HG03469 (cell line): ENCODE measurements around the gene MOB3B.
"Not testable (repeated sequence)": the region's sequence is repeated elsewhere in the genome, so short reads cannot be mapped to it uniquely, and the experiment has no call there.

Experiments used
- ATAC-seq: cut with Tn5 transposase; IDR thresholded peaks from one replicate; pipeline ENCODE4 v1.9.1; 2021; ENCODE audit warnings: mild to moderate bottlenecking, moderate library complexity, moderate number of reproducible peaks; ENCODE audit not compliant: unreplicated experiment

MOB3B gene

DNA sequence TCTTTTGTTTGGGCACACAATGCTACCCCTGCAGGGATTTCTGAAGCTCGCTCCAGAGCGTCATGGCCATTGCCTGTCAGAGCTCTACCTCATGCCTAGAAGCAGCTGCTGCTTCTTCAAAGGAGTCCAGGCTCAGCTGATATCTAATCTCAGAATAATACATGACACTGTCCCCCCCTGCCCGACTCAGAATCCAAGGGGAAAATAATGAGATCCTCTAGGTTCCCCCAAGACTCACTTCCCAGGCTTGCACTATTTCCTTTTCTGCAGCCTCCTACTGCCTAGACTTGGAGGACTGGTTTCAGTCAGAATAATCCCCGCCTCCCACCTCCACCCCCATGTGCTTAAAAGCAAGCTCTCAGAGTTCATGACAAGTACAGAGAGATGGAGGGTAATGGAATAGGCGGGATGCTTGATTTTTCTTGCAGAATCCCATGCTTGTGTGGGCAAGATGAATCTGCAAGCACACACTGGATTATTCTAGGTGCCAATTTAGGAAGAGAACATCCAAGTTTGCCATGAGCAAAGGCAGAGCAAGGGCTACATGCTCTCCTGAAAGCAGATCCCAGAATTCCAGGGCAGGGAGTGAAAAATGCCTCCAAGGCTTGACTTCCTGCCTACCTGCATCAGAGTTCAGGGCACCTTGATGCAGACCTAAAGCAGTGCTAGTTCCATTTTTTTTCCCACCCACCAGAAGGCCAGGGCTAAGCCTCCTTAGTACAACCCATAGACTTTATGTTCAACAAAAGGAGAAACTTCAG is 102.9 kb downstream of the MOB3B start:
- no peak for ATAC-seq

DNA sequence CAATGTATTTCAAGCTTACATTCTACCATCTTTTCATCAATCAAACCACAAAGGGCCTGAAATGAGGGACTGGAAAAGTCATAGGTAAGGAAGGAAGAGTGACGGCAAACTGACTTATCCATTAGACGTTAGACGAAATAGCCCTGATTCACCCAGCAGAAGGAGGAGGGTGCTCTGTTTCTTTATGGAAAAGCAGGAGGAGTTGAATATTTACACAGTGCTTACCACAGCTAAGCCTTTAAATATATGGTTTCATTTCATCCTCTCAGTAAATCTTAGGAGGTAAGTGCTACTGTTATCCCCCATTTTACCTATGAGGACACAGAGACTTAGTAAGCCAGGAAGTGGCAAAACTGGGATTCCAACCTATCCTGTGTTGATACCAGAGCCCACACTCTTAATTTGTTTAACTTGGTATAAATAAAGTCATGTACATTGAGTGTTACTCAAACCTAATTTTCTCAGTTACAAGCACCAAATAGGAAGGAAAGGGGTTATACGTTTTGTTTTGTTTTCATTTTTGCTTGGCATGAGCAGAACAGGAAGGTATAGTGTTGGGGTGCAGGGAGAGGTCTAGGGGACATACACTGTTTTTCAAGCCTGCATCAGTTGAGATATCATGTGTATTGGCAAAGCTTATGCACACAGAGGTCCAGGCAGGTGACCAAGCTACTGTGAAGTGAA is 103.6 kb downstream of the MOB3B start:
- ATAC-seq: no peak

DNA sequence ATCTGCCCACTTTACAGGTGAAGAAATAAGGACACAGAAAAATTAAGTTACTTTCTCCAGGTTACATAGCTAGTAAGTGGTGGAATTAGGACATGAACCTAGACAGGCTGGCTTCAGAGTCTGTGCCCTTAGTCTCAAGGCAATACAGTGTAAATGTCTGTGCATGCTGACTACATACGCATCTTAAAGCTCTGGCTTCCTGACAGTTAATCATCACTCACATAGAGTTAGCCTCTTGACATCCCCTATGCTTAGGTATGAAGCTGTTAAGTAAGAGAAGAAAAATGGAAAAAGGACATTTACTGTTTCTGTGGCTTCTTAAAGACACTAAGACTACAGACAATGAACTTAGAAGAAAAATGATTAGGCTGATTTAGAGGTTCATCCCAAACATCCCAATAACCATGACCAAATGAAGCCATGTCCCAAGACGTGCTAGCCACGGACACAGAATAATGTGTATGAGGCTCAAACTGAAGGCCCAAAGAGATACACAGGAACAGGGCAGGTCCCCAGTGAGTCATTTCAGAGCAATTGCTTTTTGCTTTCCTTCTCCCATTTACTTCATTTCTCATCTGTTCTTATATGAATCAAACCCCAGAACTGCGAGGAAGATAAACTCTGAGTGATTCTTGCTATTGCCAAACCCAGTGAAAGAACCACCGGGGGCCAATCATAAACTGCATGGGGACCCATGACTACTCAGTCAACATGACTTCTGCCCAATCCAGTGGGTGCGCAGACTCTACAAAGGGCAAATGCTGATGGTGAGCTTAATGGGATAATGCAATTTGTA is 105.5 kb downstream of the MOB3B start:
- ATAC-seq: no peak

DNA sequence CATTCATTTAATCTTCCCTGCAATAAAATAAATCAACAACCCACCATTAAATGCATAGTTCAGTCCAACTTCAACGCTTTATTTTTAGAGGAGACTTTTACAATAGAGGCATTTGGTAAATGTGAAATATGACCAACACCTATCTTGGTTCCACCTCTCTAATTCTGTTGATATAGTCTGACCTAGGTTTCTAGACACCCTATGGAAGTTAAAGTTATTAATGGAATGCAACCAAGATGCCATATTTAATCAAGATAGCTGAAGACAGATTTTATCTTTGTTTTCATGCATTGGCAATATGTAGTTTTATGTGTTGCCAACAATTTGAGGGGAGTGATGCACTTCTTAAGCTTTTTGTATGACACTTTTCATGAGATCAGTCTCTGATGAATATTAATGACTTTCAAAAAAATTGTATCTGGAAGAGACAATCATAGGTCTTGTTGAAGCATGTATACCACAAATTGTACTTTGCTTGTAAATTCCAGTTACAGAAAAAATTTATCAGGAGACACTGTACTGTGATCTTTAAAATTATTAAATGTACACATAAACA is 107.3 kb downstream of the MOB3B start:
- no peak for ATAC-seq

DNA sequence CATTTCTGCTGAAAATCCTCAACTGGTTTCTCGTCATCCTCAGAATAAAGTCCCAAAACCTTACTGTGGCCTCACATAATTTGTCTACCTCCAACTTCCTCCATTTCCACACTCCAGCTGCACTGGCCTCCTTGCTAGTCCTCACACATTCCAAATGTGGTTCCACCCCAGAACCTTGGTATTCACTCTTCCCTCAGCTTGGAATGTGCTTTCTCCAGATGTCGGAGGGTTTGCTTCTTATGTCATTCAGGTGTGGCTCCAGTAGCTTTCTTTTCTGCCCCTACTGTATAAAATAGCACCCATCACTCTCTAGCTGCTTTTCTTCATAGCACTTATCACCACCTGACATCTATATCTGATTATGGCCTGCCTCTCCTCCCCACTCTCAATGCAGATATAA is 108.0 kb downstream of the MOB3B start:
- no peak for ATAC-seq

DNA sequence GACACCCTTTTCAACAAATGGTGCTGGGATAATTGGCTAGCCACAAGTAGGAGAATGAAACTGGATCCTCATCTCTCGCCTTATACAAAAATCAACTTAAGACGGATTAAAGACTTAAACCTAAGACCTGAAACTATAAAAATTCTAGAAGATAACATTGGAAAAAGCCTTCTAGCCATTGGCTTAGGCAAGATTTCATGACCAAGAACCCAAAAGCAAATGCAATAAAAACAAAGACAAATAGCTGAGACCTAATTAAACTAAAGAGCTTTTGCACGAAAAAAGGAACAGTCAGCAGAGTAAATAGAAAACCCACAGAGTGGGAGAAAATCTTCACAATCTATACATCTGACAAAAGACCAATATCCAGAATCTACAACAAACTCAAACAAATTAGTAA is 110.1 kb downstream of the MOB3B start:
- ATAC-seq: not testable (repeated sequence)

DNA sequence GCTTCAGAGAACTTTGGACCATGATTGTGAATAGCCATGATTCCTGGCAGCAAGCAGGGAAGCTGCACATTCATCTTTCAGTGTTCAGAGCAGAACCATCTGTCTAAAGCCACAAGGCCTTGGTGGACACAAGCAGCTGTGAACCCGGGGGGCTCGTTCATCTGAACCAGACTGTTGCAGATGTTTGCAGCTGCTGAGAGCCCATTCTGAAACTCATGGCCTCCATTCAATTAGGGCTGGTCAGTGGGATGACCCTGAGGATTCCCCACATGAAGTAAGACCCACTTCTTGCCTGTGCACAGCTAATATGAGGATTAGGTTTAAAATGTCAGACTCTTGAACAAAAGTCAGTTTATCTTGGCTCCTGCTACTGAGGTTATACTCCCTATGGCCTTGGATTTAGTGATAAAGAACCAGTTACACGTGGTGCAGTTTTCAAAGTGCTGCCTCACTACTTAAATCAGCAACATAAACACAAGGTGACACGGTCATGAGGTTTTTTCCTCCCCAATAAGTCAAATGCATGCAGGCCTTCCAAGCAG is 115.3 kb downstream of the MOB3B start:
- ATAC-seq: no peak

DNA sequence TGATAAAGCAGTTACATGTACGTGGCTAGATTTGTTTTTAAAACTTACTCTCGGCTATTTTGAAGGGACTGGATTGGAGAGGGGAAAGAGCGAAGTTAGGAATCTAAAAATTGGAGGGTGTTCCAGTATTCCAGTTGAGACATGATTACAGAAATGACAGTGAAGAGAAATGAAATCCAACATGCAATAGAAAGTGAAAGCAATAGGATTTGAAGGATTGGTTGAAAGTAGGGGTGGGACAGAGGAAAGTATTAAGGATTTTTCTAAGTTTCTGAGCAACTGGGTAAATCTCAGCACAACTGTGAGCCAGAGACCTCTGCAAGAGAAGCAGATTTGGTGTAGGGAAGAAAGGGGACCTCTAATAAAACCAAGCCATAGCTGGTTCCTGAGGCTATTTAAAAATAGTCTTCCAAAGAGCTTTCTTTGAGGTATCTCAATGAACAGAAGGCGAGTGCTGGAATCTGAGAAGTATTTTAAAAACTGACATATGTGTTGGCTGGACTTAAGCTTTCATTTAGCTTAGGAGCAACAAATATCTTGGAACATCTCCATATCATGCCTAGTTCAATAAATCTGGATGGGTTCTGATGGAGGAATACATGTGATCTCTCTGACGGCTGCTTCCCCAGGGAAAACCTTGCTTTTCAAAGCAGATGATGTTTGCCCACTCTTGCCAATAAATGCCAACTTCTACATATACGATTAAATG is 115.9 kb downstream of the MOB3B start:
- no peak for ATAC-seq

DNA sequence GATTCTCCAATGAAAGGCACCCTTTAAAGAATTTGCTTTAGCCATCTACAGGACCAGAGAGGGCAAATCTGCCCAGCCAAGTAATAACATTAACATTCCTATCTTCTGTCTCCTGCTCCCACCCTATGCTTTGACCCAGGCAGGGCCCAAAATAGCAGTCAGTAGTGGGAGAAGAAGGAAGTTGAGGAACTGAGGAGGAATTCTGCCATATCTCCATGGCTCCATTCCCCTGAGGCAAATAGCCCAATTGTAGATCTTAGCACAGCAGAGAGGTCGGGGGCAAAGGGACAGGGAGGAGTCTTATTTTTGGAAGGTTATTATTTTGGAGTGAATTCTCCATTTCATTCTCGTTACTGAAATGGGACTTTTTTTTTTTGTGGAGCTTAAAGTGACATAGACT is 116.7 kb downstream of the MOB3B start:
- no peak for ATAC-seq

DNA sequence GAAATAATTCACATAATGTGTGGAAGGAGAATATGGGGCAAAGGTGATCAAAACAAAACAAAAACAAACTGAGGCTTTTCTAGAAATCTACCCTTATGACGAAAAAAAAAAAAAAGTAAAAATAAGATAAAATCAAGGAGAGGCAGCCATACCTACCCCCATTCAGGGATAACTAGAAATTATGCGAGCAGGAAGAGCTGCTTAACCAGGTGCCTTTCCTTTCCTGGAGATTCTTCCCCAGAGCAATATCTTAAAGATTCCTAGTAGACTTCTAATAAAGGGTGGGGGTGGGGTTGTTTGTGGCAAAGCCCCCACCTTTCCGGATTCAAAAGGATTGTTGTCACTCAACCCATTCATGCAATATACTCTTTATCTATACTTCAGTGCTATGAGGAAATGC is 117.5 kb downstream of the MOB3B start:
- ATAC-seq: no peak

DNA sequence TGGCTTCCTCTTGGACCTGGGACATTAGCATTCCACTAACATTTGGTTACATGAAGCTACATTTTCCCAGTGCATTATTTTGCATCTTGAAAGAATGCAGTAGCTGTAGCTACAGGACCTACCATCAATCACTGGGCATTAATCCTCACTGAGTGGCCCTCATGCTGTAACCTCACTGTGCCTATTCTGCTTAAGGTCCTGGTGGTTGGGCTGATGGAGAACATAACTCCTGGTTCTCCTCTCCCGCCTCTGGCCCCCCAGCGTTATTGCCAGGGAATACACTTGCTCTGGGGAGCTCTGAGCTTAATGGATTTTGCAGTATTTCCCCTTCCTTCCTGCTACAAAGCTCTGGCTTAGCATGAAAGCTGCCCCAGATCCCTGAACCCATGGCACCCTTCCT is 121.1 kb downstream of the MOB3B start:
- no peak for ATAC-seq

DNA sequence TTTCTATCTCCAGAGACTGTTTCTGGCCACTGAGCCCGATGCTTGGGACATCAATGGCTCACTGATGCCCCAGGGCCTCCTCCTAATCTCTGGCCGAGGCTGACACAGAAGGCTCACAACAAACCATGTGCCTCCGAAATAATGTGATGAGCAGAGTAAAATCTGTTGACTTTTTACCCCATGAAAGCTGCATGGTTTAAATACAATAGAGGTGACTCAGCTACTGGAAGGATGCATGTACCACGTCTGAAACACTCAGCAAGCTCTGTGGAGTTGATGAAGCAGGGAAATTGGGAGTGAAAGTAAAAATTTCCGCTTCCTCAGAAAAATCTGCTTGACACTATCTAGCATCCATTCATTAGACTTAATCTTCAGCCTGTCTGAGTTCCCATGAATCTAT is 121.6 kb downstream of the MOB3B start:
- ATAC-seq: no peak

DNA sequence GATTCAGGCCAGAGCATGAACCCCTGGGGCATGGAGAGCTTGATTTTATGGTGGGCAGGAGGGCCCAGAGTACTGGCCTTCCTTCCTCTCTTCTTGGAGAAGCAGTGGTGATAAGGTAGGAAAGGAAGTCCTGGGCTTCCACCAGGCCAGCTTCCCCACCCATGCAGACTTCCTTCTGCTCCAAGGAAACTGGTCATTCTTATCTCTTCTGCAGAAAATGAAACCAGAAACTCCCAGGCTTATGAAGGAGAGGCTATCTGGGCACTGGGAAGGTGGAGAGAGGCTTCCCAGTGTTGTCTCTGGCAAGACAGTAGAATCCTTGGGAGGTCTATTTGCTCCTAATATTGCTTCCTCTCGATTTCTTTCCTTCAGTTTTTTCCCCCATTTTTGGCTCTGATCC is 122.1 kb downstream of the MOB3B start:
- ATAC-seq: no peak

DNA sequence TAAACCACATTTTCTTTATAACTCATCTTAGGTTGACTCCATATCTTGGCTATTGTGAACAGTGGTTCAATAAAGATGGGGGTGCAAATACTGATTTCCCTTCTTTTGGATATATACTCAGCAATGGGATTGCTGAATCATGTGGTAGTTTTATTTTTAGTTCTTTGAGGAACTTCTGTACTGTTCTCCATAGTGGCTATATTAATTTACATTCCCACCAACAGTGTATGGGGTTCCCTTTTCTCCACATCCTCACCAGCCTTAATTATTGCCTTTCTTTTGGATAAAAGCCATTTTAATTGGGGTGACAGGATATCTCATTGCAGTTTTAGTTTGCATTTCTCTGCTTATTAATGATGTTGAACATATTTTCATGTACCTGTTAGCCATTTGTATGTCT is 125.0 kb downstream of the MOB3B start:
- ATAC-seq: no peak

DNA sequence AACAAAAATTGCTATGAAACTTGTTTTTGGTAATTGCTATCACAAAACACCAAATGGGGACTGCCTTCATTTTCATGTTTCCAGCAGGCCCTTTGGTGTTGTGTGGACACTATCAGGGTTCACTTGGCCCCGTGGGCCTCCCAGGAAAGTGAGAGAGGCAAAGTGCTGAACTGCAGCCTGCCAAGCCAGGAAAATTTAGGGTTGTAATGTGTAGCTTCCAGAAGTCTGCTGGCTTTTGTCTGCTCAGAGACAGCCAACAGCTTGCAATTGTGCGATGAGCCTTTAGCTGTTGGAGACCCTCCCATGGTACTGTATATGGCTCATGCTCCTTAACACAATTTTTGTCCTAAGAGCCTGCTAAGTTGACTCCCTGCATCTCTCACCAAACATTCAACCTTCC is 127.0 kb downstream of the MOB3B start:
- no peak for ATAC-seq

DNA sequence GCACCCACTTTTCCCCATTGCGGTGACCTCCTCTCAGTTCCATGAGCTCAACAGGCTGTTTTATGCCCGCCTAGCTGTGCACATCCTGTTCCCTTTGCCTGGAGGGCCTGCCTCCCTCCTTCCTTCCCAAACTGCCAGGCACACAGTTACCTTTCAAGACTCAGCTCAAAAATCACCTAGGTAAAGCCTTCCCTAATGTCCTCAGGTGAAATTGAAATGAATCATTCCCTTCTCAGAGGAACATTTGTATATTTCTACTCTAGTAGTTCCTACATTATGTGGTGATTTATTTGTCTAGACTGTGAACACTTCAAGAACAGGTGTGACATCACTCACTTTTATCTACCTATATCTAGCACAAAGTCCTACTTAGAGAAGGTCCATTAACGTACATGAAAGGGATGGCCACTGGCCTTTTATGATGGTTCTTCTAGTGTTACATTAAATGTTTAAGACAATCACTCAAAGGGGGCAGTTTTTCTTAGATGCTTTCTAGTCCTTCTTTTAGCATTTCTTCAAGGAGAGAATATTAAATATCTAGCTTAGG is 129.2 kb downstream of the MOB3B start:
- ATAC-seq: no peak

DNA sequence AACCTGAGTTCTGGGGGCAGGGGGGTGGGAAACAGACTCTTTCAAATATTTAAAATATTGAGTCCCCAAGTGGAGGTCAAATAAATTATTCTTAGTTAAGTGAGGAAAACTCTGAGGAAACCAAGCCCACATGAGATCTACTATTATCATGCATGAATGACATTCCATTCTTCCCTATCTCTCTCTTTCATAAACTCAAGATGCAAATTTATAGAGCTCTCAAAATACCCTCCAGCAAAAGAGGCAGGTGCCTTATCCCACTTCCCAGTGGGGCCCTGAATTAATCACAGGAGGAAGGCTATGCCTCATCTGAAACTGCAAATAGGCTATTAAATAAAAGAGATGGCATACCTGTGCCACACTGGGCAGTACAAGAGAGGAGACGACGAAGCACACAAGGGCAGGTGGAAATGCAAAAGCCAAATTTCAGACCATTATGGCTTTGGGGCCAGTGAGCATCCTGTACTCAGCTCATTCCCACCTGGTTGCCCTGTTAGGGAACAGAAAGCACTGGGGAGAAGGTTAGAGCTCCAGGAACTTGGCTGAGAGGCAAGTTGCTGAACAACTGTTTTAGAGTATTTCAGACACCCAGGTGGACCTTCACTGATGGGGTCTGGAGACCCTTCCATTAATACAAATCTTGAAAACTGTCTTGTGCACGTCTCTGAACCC is 130.5 kb downstream of the MOB3B start:
- no peak for ATAC-seq

DNA sequence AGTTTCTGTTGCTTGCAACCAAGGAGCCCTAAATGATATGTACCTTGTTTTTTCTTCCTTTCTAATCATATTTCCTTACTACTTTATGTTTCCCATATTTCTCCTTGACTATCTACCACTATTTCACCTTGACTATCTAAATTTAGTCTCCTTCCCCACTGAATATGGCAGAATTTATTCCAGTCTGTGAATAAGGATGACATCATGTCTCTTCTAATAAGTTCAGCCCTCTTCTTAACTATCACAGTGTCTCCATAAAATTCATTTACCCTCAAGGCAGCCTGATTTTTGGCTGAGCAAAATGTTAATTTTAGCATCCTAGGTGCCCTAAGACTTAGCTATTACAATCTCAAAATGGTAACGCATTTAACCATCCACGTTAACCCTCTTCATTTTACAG is 133.1 kb downstream of the MOB3B start:
- ATAC-seq: no peak

DNA sequence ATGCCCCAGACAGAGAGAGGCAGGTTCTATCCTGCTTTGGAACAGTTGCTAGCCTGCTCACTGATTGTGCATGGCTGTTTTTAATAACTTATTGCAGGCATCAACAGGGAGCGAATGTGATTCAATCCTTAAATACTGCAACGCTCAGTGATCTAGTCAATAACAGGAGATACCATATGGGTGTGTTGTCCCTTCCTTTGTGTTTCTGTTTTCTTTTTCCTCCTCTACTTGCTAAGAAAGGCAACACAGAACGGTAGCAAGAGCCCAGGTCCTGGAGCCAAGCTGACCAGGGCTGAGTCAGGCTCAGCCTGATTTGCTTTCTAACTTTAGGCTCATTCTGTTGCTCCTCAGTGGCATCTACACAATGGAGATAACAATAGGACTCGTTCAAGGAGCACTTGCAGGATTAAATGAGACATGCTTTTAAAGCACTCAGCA is 134.1 kb downstream of the MOB3B start:
- no peak for ATAC-seq

DNA sequence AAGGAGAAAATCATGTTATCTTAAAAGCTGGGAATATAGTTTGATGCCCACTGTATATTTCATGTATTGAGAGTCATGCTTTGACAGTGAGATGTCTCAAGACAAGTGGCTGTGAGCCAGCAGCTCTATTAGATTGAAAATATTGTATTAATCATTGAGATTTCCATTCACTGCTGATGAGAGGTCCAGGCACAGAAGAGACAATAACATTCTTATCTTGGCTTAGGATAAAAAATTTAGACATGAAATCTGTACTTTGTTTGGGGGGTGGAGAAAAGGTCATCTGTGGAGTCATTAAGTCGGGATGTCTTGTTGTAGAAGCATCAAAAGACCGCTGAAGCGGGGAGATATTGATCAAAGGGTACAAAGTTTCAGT is 134.8 kb downstream of the MOB3B start:
- no peak for ATAC-seq
